Suppressor macrophage treated with lipopolysaccharide for 4 hours (primary cell): ENCODE results near the gene VAMP7.
"Not testable (repeated sequence)": the region's sequence is repeated elsewhere in the genome, so short reads cannot be mapped to it uniquely, and the experiment has no call there.

Source experiments
- DNase-seq: peaks from one replicate; pipeline ENCODE4 v3.0.0-alpha.2; 2020

Gene VAMP7

GRCh38 chrX:155923200-155923599 is 42.1 kb downstream of the VAMP7 start:
- no peak for DNase-seq

- DNase-seq, result not testable (repeated sequence)
These were observed 49.9 kb downstream of the VAMP7 start for GRCh38 chrX:155930852-155931618.

- no peak for DNase-seq
These were observed 57.0 kb downstream of the VAMP7 start for GRCh38 chrX:155938132-155938531.

- DNase-seq, result no peak
These were observed 68.0 kb downstream of the VAMP7 start for GRCh38 chrX:155949098-155949497.

- DNase-seq, result no peak
These were observed 70.2 kb downstream of the VAMP7 start for GRCh38 chrX:155951237-155951789.

- DNase-seq, result no peak
These were observed 71.9 kb downstream of the VAMP7 start for GRCh38 chrX:155953055-155953454.

- no peak for DNase-seq
These were observed 73.6 kb downstream of the VAMP7 start for GRCh38 chrX:155954793-155955192.

GRCh38 chrX:155956099-155956498 is 75.0 kb downstream of the VAMP7 start:
- DNase-seq, result no peak

GRCh38 chrX:155956649-155957048 is 75.5 kb downstream of the VAMP7 start:
- DNase-seq, result no peak

- DNase-seq, result no peak
These were observed 76.7 kb downstream of the VAMP7 start for GRCh38 chrX:155957843-155958242.

GRCh38 chrX:155959018-155959587 is 78.0 kb downstream of the VAMP7 start:
- DNase-seq, result no peak

- DNase-seq, result no peak
These were observed 81.8 kb downstream of the VAMP7 start for GRCh38 chrX:155962906-155963305.

GRCh38 chrX:155966876-155967275 is 85.7 kb downstream of the VAMP7 start:
- peak; percentile 5 for DNase-seq

- no peak for DNase-seq
These were observed 86.6 kb downstream of the VAMP7 start for GRCh38 chrX:155967653-155968325.

- no peak for DNase-seq
These were observed 87.1 kb downstream of the VAMP7 start for GRCh38 chrX:155968326-155968661.

- DNase-seq, result no peak
These were observed 87.6 kb downstream of the VAMP7 start for GRCh38 chrX:155968791-155969190.

- DNase-seq, result not testable (repeated sequence)
These were observed 90.5 kb downstream of the VAMP7 start for GRCh38 chrX:155971658-155972057.

GRCh38 chrX:155972241-155972640 is 91.1 kb downstream of the VAMP7 start:
- DNase-seq, result not testable (repeated sequence)

- no peak for DNase-seq
These were observed 102.2 kb downstream of the VAMP7 start for GRCh38 chrX:155983326-155983725.

- no peak for DNase-seq
These were observed 104.1 kb downstream of the VAMP7 start for GRCh38 chrX:155985208-155985607.

GRCh38 chrX:155986995-155987394 is 105.8 kb downstream of the VAMP7 start:
- not testable (repeated sequence) for DNase-seq

- DNase-seq, result no peak
These were observed 107.7 kb downstream of the VAMP7 start for GRCh38 chrX:155988859-155989258.
